A549 (cell line): ENCODE results near the gene C1QTNF2. TPM values are rescaled to one million over a fixed set of nuclear protein-coding genes. Genes with fewer than 3 reads are reported as not detected.
A peak's percentile ranks its signal among the peaks of the same experiment; 100 is the strongest.

Experiments
- ATAC-seq, 2 experiments: fragments of 200-7000 bp in 1 of 2; fragments of >200 bp in 1 of 2; cut with Nextera tagmentation in 1 of 2; cut with Tn5 transposase in 1 of 2; 3 replicates each; pipeline versions ENCODE4 v1.8.0 to v1.9.1; 2018 to 2020; ENCODE audit warnings: mild to moderate bottlenecking in 1 of 2, moderate library complexity in 1 of 2
- CTCF ChIA-PET: fragments of 300-600 bp; sonication (Branson Sonifier 250); formaldehyde crosslinking; extraction: SDS; loops from one replicate; lab custom pipeline; 2021; ENCODE audit warnings: antibody characterized with exemption, inconsistent platforms; lab: Yijun Ruan, JAX
- POLR2A ChIA-PET: fragments of 350-600 bp; formaldehyde crosslinking; extraction: SDS; loops from one replicate; lab custom pipeline; 2021; ENCODE audit warnings: antibody characterized with exemption, inconsistent platforms; lab: Yijun Ruan, JAX
- DNase-seq, 2 experiments: peaks; one replicate each; pipeline versions ENCODE4 v3.0.0 to v3.0.0-alpha.2; 2011 to 2016; ENCODE audit warnings: low read depth in 1 of 2, low spot score in 1 of 2
- FAIRE-seq: peaks from 2 replicates; lab custom pipeline; 2011; peaks lifted over from hg19 to GRCh38; lab: Jason Lieb, UNC
- H3K27ac ChIP-seq, 2 experiments: fragments of >200 bp; sonication (Bioruptor Twin); formaldehyde crosslinking; 3 replicates each; pipeline ENCODE4 v1.5.1; 2016 to 2017
- H3K4me1 ChIP-seq: fragments of >200 bp; sonication (Bioruptor Twin); formaldehyde crosslinking; 3 replicates; pipeline ENCODE4 v1.6.1; 2016
- H3K4me2 ChIP-seq: fragments of >200 bp; sonication (Bioruptor Twin); formaldehyde crosslinking; 3 replicates; pipeline ENCODE4 v1.6.1; 2016
- H3K4me3 ChIP-seq: fragments of >200 bp; sonication (Bioruptor Twin); formaldehyde crosslinking; 3 replicates; pipeline ENCODE4 v1.5.1; 2016
- H3K9me3 ChIP-seq: fragments of >200 bp; sonication (Bioruptor Twin); formaldehyde crosslinking; 3 replicates; pipeline ENCODE4 v1.6.1; 2016
- CBX2 ChIP-seq: fragments of 200-600 bp; sonication (generic); IDR thresholded peaks from 2 replicates; pipeline ENCODE4 v1.6.1; 2016; ENCODE audit warnings: low read depth, mild to moderate bottlenecking, borderline replicate concordance
- CBX8 ChIP-seq: fragments of 200-600 bp; sonication (generic); IDR thresholded peaks from 2 replicates; pipeline ENCODE4 v1.6.1; 2016
- EHF ChIP-seq: fragments of 250-450 bp; sonication (Bioruptor Pico); IDR thresholded peaks from 2 replicates; pipeline ENCODE4 v1.5.0; 2020; ENCODE audit warnings: mild to moderate bottlenecking
- ELK1 ChIP-seq: fragments of 150-350 bp; IDR thresholded peaks from 2 replicates; pipeline ENCODE4 v1.6.1; 2014; ENCODE audit warnings: low read depth, mild to moderate bottlenecking, low read length
- HES2 ChIP-seq: fragments of >200 bp; sonication (Bioruptor Twin); formaldehyde crosslinking; IDR thresholded peaks from 2 replicates; pipeline ENCODE4 v1.6.1; 2016
- HEYL ChIP-seq: fragments of 250-450 bp; sonication (Bioruptor Pico); IDR thresholded peaks from 2 replicates; pipeline ENCODE4 v1.8.0; 2021; ENCODE audit warnings: mild to moderate bottlenecking, moderate library complexity
- HMGXB4 ChIP-seq: fragments of 250-450 bp; sonication (Bioruptor Pico); IDR thresholded peaks from 2 replicates; pipeline ENCODE4 v1.5.0; 2021; ENCODE audit warnings: mild to moderate bottlenecking, moderate library complexity, borderline replicate concordance
- HOXA7 ChIP-seq: fragments of 250-450 bp; sonication (Bioruptor Pico); IDR thresholded peaks from 2 replicates; pipeline ENCODE4 v1.5.0; 2020; ENCODE audit warnings: mild to moderate bottlenecking, moderate library complexity
- HOXB5 ChIP-seq: fragments of 250-450 bp; sonication (Bioruptor Pico); IDR thresholded peaks from 2 replicates; pipeline ENCODE4 v1.5.0; 2020; ENCODE audit warnings: mild to moderate bottlenecking, moderate library complexity
- MAZ ChIP-seq: fragments of 150-350 bp; IDR thresholded peaks from 2 replicates; pipeline ENCODE4 v1.6.1; 2014; ENCODE audit warnings: antibody characterized with exemption, low read depth, low read length, borderline replicate concordance
- NFE2L2 ChIP-seq: fragments of 150-350 bp; conservative IDR thresholded peaks from 2 replicates; pipeline ENCODE4 v1.6.1; 2014; ENCODE audit warnings: low read length
- NPAS2 ChIP-seq: fragments of 250-450 bp; sonication (Bioruptor Pico); IDR thresholded peaks from 2 replicates; pipeline ENCODE4 v1.8.0; 2022; ENCODE audit warnings: mild to moderate bottlenecking, moderate library complexity, borderline replicate concordance
- PHF8 ChIP-seq: fragments of 200-600 bp; sonication (generic); IDR thresholded peaks from 2 replicates; pipeline ENCODE4 v1.6.1; 2016; ENCODE audit warnings: low read depth, mild to moderate bottlenecking, antibody characterized with exemption, moderate library complexity, borderline replicate concordance
- POLR2A ChIP-seq: IDR thresholded peaks from 2 replicates; pipeline ENCODE4 v1.6.1; 2012; ENCODE audit warnings: mild to moderate bottlenecking, low read length
- RCOR1 ChIP-seq: fragments of 150-350 bp; IDR thresholded peaks from 2 replicates; pipeline ENCODE4 v1.6.1; 2014; ENCODE audit warnings: antibody characterized with exemption, low read length, low read depth
- RFX5 ChIP-seq: fragments of 450-650 bp; IDR thresholded peaks from 2 replicates; pipeline ENCODE4 v1.7.1; 2014; ENCODE audit warnings: antibody characterized with exemption, mild to moderate bottlenecking, moderate library complexity
- RNF2 ChIP-seq: fragments of 200-600 bp; sonication (generic); IDR thresholded peaks from 2 replicates; pipeline ENCODE4 v1.6.1; 2016; ENCODE audit warnings: low read depth, mild to moderate bottlenecking, antibody characterized with exemption, moderate library complexity, borderline replicate concordance
- SMC3 ChIP-seq: fragments of >200 bp; sonication (Bioruptor Twin); formaldehyde crosslinking; IDR thresholded peaks from 3 replicates; pipeline ENCODE4 v1.6.1; 2018; ENCODE audit warnings: inconsistent platforms
- USF2 ChIP-seq: fragments of 450-650 bp; IDR thresholded peaks from 2 replicates; pipeline ENCODE4 v1.6.1; 2014; ENCODE audit warnings: antibody characterized with exemption
- WGBS: methylation state at CpG from one replicate; pipeline ENCODE4 v1.1.6; 2017; ENCODE audit errors: missing lambda C conversion rate; 5-methylcytosine and 5-hydroxymethylcytosine counted together
- polyA plus RNA-seq, 4 experiments: library from polyadenylated mRNA; depleted of rRNA in 3 of 4; stranded (reverse); fragments of >200 nt; fragmentation: RNase III in 1 of 4; extraction: RNeasy Plus Mini Kit Qiagen cat#74134 plus additional on column Dnase treatment in 1 of 4; gene quantifications; 2 replicates in 3 of 4; 3 replicates in 1 of 4; pipeline ENCODE4 v1.2.3, GENCODE V29; 2011 to 2017

C1QTNF2 gene
- polyA plus RNA-seq, 2 of the 4 experiments (the other 2 are of a cell fraction): 0.04 to 0.06 TPM

GRCh38 chr5:160361624-160362228 lies 8.7 kb downstream of the C1QTNF2 start:
- WGBS: 71% methylated on average over 9 of the region's 9 CpGs
- no peak overlapping the region for H3K4me3 ChIP-seq
- no peak for DNase-seq
- no peak for ATAC-seq
- ChIA-PET CTCF (interaction anchor here (1.1 to 2.9 kb wide), 5 partner anchors 8 to 163 kb away, joined by 3 to 17 read pairs (median 5); partner anchors contain the start of gene CCNJL), POLR2A (no interaction called here)
- no peaks in the 10 kb centered on the region for H3K9me3 ChIP-seq
- TF ChIP-seq EHF (CRISPR knock-in tag) (no peak), RFX5 (no peak)
- FAIRE-seq: no peak
- H3K4me2 ChIP-seq: no peak overlapping the region
- H3K4me1 ChIP-seq: no peaks in the 10 kb centered on the region
- H3K27ac ChIP-seq: no peak overlapping the region

GRCh38 chr5:160360310-160360709 lies 10.1 kb downstream of the C1QTNF2 start:
- no peak overlapping the region for H3K4me2 ChIP-seq

GRCh38 chr5:160359816-160360215 lies 10.6 kb downstream of the C1QTNF2 start:
- Histone ChIP-seq H3K4me1 (no peaks in the 10 kb centered on the region), H3K27ac (no peak overlapping the region), H3K4me2 (no peak overlapping the region), H3K9me3 (no peaks in the 10 kb centered on the region), H3K4me3 (no peak overlapping the region)
- 57% methylated on average over 4 of the region's 4 CpGs for WGBS
- TF ChIP-seq USF2 (no peak), HOXA7 (no peak), HMGXB4 (CRISPR knock-in tag) (no peak), POLR2A (no peak), RCOR1 (no peak)
- CTCF ChIA-PET: interaction anchor here (1.5 to 2.9 kb wide), 3 partner anchors 14 to 161 kb away, joined by 3 to 17 read pairs (median 8); no protein-coding TSS in a partner anchor
- DNase-seq: no peak
- POLR2A ChIA-PET: no interaction called here
- no peak for FAIRE-seq
- ATAC-seq: no peak

More at GRCh38 chr5:160360310-160360709, 10.1 kb downstream of the C1QTNF2 start:
- WGBS: 71% methylated on average over 3 of the region's 3 CpGs
- ChIA-PET POLR2A (no interaction called here), CTCF (interaction anchor here (0.7 to 2.9 kb wide), 4 partner anchors 15 to 429 kb away, joined by 3 to 17 read pairs (median 6); no protein-coding TSS in a partner anchor)
- no peak overlapping the region for H3K4me3 ChIP-seq
- FAIRE-seq: no peak
- no peaks in the 10 kb centered on the region for H3K4me1 ChIP-seq
- no peak for TF ChIP-seq NFE2L2
- no peak for TF ChIP-seq HOXA7
- TF ChIP-seq MAZ: no peak
- no peak for TF ChIP-seq CBX2
- TF ChIP-seq PHF8: no peak
- TF ChIP-seq EHF (CRISPR knock-in tag): no peak
- TF ChIP-seq HEYL (CRISPR knock-in tag): no peak
- no peak for TF ChIP-seq NPAS2
- TF ChIP-seq RNF2: no peak
- TF ChIP-seq HOXB5: no peak
- TF ChIP-seq SMC3: no peak
- TF ChIP-seq CBX8: no peak
- no peak for TF ChIP-seq HES2
- TF ChIP-seq ELK1: no peak
- H3K27ac ChIP-seq: no peak overlapping the region
- no peaks in the 10 kb centered on the region for H3K9me3 ChIP-seq
- DNase-seq: no peak
- peak in 1 of 2 experiments; percentile 42; a peak in 1 of 6 replicates for ATAC-seq
